MCF 10A (cell line): ENCODE results near the gene COG6. TPM values are rescaled to one million over a fixed set of nuclear protein-coding genes. Genes with fewer than 3 reads are reported as not detected.
A peak's percentile ranks its signal among the peaks of the same experiment; 100 is the strongest.

ENCODE experiments used
- BruUV-seq: library from RNA; stranded (reverse); fragments of 400-500 nt; replicated peaks from 2 replicates; lab custom pipeline; 2021; lab: Mats Ljungman, UMichigan
- CTCF ChIA-PET: fragments of 300-600 bp; sonication (Branson Sonifier 250); formaldehyde crosslinking; extraction: SDS; loops from one replicate; lab custom pipeline; 2021; ENCODE audit warnings: antibody characterized with exemption, inconsistent platforms; lab: Yijun Ruan, JAX
- POLR2A ChIA-PET: fragments of 300-600, 350-650 bp; sonication (Branson Sonifier 250); formaldehyde crosslinking; extraction: SDS; loops from one replicate; lab custom pipeline; 2020; ENCODE audit warnings: antibody characterized with exemption, inconsistent platforms; lab: Yijun Ruan, JAX
- DNase-seq: peaks from one replicate; pipeline ENCODE4 v3.0.0-alpha.2; 2018; ENCODE audit not compliant: unreplicated experiment
- H3K27ac Mint-ChIP-seq: one replicate; pipeline ENCODE4 v1.8.0; 2022; ENCODE audit warnings: mild to moderate bottlenecking, low read depth, mixed read lengths; ENCODE audit not compliant: unreplicated experiment
- H3K27me3 Mint-ChIP-seq: one replicate; pipeline ENCODE4 v1.8.0; 2022; ENCODE audit warnings: mixed read lengths; ENCODE audit not compliant: insufficient read depth, unreplicated experiment
- H3K36me3 Mint-ChIP-seq: one replicate; pipeline ENCODE4 v1.8.0; 2022; ENCODE audit warnings: mild to moderate bottlenecking, moderate library complexity, mixed read lengths; ENCODE audit not compliant: insufficient read depth, unreplicated experiment
- H3K4me1 Mint-ChIP-seq: one replicate; pipeline ENCODE4 v1.8.0; 2022; ENCODE audit warnings: mixed read lengths; ENCODE audit not compliant: insufficient read depth, unreplicated experiment
- H3K4me3 Mint-ChIP-seq: one replicate; pipeline ENCODE4 v1.8.0; 2022; ENCODE audit warnings: mild to moderate bottlenecking, moderate library complexity, mixed read lengths; ENCODE audit not compliant: unreplicated experiment
- H3K9me3 Mint-ChIP-seq: one replicate; pipeline ENCODE4 v1.8.0; 2022; ENCODE audit warnings: mixed read lengths; ENCODE audit not compliant: unreplicated experiment
- CTCF ChIP-seq: fragments of 200-600 bp; IDR thresholded peaks from one replicate; pipeline ENCODE4 v1.8.0; 2022; ENCODE audit warnings: antibody characterized with exemption, mild to moderate bottlenecking; ENCODE audit not compliant: unreplicated experiment
- intact Hi-C: fragments of 100-400 bp; cut with micrococcal nuclease; formaldehyde crosslinking; loops from 2 replicates; pipeline ENCODE4 v1.14.1; 2022
- total RNA-seq: library from RNA; stranded (reverse); gene quantifications from 2 replicates; pipeline ENCODE4 v1.2.3, GENCODE V29; 2022

Gene COG6
- total RNA-seq, 1 experiment from 2014 or later: 28.8 TPM

- H3K27ac Mint-ChIP-seq: no peak overlapping the region
Measured at GRCh38 chr13:39688699-39689405, 33.4 kb downstream of the COG6 start.

GRCh38 chr13:39692660-39693438 lies 37.4 kb downstream of the COG6 start:
- BruUV-seq: no TSS peak
- POLR2A ChIA-PET: interaction anchor here (0.5 to 0.6 kb wide), 2 partner anchors 17 to 578 kb away, joined by 3 to 4 read pairs; no protein-coding TSS in a partner anchor
- intact Hi-C loops: no loop called here
- no peak overlapping the region for H3K27ac Mint-ChIP-seq
- no peak for TF ChIP-seq CTCF
- no peak overlapping the region for H3K4me3 Mint-ChIP-seq
- CTCF ChIA-PET: interaction anchor here (0.7 to 1.6 kb wide), 7 partner anchors 9 to 1086 kb away, joined by 3 to 7 read pairs (median 4); no protein-coding TSS in a partner anchor
- peaks cover 6% of the 10 kb centered on the region for H3K36me3 Mint-ChIP-seq
- no peak for DNase-seq
- H3K4me1 Mint-ChIP-seq: no peaks in the 10 kb centered on the region
- H3K27me3 Mint-ChIP-seq: no peaks in the 10 kb centered on the region
- no peaks in the 10 kb centered on the region for H3K9me3 Mint-ChIP-seq

More at GRCh38 chr13:39688699-39689405, 33.4 kb downstream of the COG6 start:
- DNase-seq: no peak
- Mint-ChIP-seq H3K27me3 (no peaks in the 10 kb centered on the region), H3K4me1 (no peaks in the 10 kb centered on the region), H3K4me3 (no peak overlapping the region), H3K36me3 (peaks cover 6% of the 10 kb centered on the region), H3K9me3 (no peaks in the 10 kb centered on the region)
- no TSS peak for BruUV-seq
- ChIA-PET POLR2A (no interaction called here), CTCF (interaction anchor here (7.6 kb wide), 1 partner anchor 994 kb away, joined by 84 read pairs; no protein-coding TSS in a partner anchor)
- no peak for TF ChIP-seq CTCF
- intact Hi-C loops: loop anchor here (10.0 kb wide), 2 partner anchors 376 to 1236 kb away; no protein-coding TSS in a partner anchor

GRCh38 chr13:39699274-39699673 lies 43.8 kb downstream of the COG6 start:
- BruUV-seq: no TSS peak
- no peak for TF ChIP-seq CTCF
- Mint-ChIP-seq H3K4me3 (no peak overlapping the region), H3K9me3 (no peaks in the 10 kb centered on the region), H3K27me3 (no peaks in the 10 kb centered on the region), H3K27ac (no peak overlapping the region), H3K36me3 (peaks cover 13% of the 10 kb centered on the region), H3K4me1 (no peaks in the 10 kb centered on the region)
- intact Hi-C loops: no loop called here
- no peak for DNase-seq
- ChIA-PET POLR2A (interaction anchor here (0.7 kb wide), 1 partner anchor 502 kb away, joined by 3 read pairs; no protein-coding TSS in a partner anchor), CTCF (no interaction called here)

GRCh38 chr13:39712626-39713025 lies 57.2 kb downstream of the COG6 start:
- BruUV-seq: no TSS peak
- Mint-ChIP-seq H3K27me3 (no peaks in the 10 kb centered on the region), H3K36me3 (peaks cover 20% of the 10 kb centered on the region), H3K4me1 (peaks cover 6% of the 10 kb centered on the region), H3K9me3 (no peaks in the 10 kb centered on the region), H3K27ac (peak overlapping the region; percentile 9), H3K4me3 (no peak overlapping the region)
- ChIA-PET CTCF (interaction anchor here (0.6 kb wide), 1 partner anchor 29 kb away, joined by 3 read pairs; no protein-coding TSS in a partner anchor), POLR2A (interaction anchor here (0.6 to 1.2 kb wide), 6 partner anchors 10 to 952 kb away, joined by 3 to 4 read pairs (median 3); no protein-coding TSS in a partner anchor)
- intact Hi-C loops: no loop called here
- no peak for TF ChIP-seq CTCF
- DNase-seq: peak; percentile 39
